Transverse colon (tissue), 3 donors: ENCODE data around the gene CCL2.

Experiments
- POLR2A ChIP-seq: fragments of 450-650 bp; IDR thresholded peaks from one replicate; pipeline ENCODE4 v1.6.1; 2016; ENCODE audit warnings: antibody characterized with exemption, mild to moderate bottlenecking, moderate library complexity
- TF ChIP-seq, protein P1 (sequence below), 5 experiments: fragments of 200-600 bp in 3 of 5; fragments of 450-650 bp in 2 of 5; sonication (generic) in 3 of 5; IDR thresholded peaks; 1 replicate in 2 of 5; 2 replicates in 3 of 5; pipeline ENCODE4 v1.5.1; 2016 to 2017; ENCODE audit warnings: antibody characterized with exemption in 5 of 5, inconsistent platforms in 3 of 5, mild to moderate bottlenecking in 2 of 5, moderate library complexity in 1 of 5

DNA sequence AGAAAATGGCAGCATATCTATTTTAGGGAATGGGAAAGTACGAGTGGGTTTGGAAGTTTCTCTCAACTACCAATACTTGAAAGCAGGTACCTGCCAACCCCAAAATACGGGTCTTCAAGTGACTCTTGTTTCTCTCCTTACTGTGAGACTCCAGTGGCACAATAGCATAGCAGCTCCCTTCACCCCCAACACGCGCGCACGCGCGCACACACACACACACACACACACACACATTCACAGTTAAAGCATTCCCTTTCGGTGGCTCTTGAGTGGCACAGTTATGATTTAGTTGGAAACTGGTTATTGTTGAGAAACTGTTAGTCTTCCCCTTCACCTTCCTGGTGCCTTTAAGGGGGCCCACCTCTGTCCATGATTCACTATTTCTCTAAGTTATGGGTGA is 30.0 kb upstream of the CCL2 start:
- TF ChIP-seq POLR2A: no peak
- TF ChIP-seq, protein P1, sequence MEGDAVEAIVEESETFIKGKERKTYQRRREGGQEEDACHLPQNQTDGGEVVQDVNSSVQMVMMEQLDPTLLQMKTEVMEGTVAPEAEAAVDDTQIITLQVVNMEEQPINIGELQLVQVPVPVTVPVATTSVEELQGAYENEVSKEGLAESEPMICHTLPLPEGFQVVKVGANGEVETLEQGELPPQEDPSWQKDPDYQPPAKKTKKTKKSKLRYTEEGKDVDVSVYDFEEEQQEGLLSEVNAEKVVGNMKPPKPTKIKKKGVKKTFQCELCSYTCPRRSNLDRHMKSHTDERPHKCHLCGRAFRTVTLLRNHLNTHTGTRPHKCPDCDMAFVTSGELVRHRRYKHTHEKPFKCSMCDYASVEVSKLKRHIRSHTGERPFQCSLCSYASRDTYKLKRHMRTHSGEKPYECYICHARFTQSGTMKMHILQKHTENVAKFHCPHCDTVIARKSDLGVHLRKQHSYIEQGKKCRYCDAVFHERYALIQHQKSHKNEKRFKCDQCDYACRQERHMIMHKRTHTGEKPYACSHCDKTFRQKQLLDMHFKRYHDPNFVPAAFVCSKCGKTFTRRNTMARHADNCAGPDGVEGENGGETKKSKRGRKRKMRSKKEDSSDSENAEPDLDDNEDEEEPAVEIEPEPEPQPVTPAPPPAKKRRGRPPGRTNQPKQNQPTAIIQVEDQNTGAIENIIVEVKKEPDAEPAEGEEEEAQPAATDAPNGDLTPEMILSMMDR (IDR thresholded peaks at IDR 0.05): no peak
